ENCODE results near the gene ANKFN1. TPM values are rescaled to one million over a fixed set of nuclear protein-coding genes. Genes with fewer than 3 reads are reported as not detected.

ANKFN1 gene
- total RNA-seq, 1 donor from 2014 or later, result not detected

DNA sequence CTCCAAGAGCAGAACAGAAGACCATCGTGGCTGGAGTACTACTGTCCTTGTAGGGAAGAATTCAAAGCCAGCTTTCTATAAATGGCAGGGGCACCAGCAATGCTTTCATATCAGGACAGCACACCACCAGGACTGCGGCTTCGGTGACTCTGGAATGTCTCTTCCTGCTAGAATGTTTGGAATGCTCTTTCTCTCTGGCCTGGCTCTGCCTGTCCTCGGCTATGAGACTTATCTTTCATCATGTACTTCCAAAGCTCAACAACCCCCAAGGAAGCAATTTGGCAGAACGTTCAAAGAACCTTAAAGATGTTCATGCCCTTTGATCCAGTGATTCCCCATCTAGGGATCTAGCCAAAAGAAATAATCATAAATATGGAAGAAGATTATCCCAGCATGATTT, 387.6 kb downstream of the ANKFN1 start:
- H3K4me3 ChIP-seq, result no peak overlapping the region

GRCh38 chr17:56543280-56543679, 390.0 kb downstream of the ANKFN1 start:
- Mint-ChIP-seq H3K9me3 (no peaks in the 10 kb centered on the region), H3K27me3 (ENCODE audit: insufficient read depth, low read depth) (no peaks in the 10 kb centered on the region), H3K27ac (no peak overlapping the region), H3K36me3 (no peaks in the 10 kb centered on the region), H3K4me3 (no peak overlapping the region), H3K4me1 (peaks cover 6% of the 10 kb centered on the region)
- H3K27me3 ChIP-seq, result no peaks in the 10 kb centered on the region
- no peak overlapping the region for H2AFZ ChIP-seq (replicated peaks)
- H3K4me2 ChIP-seq, result no peak overlapping the region
- no peak overlapping the region for H3K4me3 ChIP-seq
- TF ChIP-seq, protein P1, sequence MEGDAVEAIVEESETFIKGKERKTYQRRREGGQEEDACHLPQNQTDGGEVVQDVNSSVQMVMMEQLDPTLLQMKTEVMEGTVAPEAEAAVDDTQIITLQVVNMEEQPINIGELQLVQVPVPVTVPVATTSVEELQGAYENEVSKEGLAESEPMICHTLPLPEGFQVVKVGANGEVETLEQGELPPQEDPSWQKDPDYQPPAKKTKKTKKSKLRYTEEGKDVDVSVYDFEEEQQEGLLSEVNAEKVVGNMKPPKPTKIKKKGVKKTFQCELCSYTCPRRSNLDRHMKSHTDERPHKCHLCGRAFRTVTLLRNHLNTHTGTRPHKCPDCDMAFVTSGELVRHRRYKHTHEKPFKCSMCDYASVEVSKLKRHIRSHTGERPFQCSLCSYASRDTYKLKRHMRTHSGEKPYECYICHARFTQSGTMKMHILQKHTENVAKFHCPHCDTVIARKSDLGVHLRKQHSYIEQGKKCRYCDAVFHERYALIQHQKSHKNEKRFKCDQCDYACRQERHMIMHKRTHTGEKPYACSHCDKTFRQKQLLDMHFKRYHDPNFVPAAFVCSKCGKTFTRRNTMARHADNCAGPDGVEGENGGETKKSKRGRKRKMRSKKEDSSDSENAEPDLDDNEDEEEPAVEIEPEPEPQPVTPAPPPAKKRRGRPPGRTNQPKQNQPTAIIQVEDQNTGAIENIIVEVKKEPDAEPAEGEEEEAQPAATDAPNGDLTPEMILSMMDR (IDR thresholded peaks at IDR 0.05), result no peak
- no peak for TF ChIP-seq EZH2 (IDR thresholded peaks at IDR 0.05)
- TF ChIP-seq EZH2phosphoT487 (IDR thresholded peaks at IDR 0.05), result no peak
- no peaks in the 10 kb centered on the region for H3K79me2 ChIP-seq (ENCODE audit: low read depth)
- H3K36me3 ChIP-seq, result no peaks in the 10 kb centered on the region
- H3K9ac ChIP-seq, result no peak overlapping the region
- H3K9me3 ChIP-seq (ENCODE audit: low read depth), result no peaks in the 10 kb centered on the region
- H4K20me1 ChIP-seq (ENCODE audit: low read depth), result no peaks in the 10 kb centered on the region
- no peak overlapping the region for H3K27ac ChIP-seq
- H3F3A ChIP-seq (ENCODE audit: low read depth), result peaks cover 7% of the 10 kb centered on the region
- peaks cover 17% of the 10 kb centered on the region for H3K4me1 ChIP-seq
- DNase-seq (ENCODE audit: low spot score), result peak; percentile 40

More for the DNA sequence above, 387.6 kb downstream of the ANKFN1 start:
- TF ChIP-seq EZH2phosphoT487 (IDR thresholded peaks at IDR 0.05) (no peak), EZH2 (IDR thresholded peaks at IDR 0.05) (no peak)
- TF ChIP-seq, protein P1 (IDR thresholded peaks at IDR 0.05), result no peak
- Mint-ChIP-seq H3K27ac (no peak overlapping the region), H3K27me3 (ENCODE audit: insufficient read depth, low read depth) (no peaks in the 10 kb centered on the region), H3K36me3 (no peaks in the 10 kb centered on the region), H3K9me3 (no peaks in the 10 kb centered on the region), H3K4me1 (peaks cover 6% of the 10 kb centered on the region), H3K4me3 (no peak overlapping the region)
- H3K27ac ChIP-seq, result no peak overlapping the region
- DNase-seq (ENCODE audit: low spot score), result peak; percentile 10
- no peaks in the 10 kb centered on the region for H4K20me1 ChIP-seq (ENCODE audit: low read depth)
- H3F3A ChIP-seq (ENCODE audit: low read depth), result peaks cover 7% of the 10 kb centered on the region
- no peak overlapping the region for H3K9ac ChIP-seq
- peaks cover 4% of the 10 kb centered on the region for H3K27me3 ChIP-seq
- peaks cover 17% of the 10 kb centered on the region for H3K4me1 ChIP-seq
- H3K36me3 ChIP-seq, result no peaks in the 10 kb centered on the region
- H3K9me3 ChIP-seq (ENCODE audit: low read depth), result no peaks in the 10 kb centered on the region
- no peak overlapping the region for H3K4me2 ChIP-seq
- no peak overlapping the region for H2AFZ ChIP-seq (replicated peaks)
- H3K79me2 ChIP-seq (ENCODE audit: low read depth), result no peaks in the 10 kb centered on the region

DNA sequence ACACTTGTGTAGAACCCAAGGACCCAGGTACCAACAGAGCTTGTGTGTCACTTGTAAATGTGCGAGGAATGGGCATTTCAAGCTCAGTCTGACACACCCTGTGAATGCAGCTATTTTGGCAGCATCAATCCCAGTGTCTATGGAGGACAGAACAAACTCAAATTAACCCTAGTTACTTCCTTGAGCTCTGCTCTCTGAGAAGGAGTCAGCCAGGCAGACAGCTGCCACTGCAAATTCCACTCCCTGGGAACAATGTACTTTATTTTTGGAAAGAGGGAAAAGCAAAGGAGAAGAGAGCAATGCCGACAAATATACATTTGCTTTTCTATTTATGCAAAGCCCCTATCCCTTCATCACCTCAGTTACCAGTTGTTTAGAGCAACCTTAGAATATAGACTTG, 391.8 kb downstream of the ANKFN1 start:
- no peak for DNase-seq (ENCODE audit: low spot score)
- no peak overlapping the region for H3K4me3 Mint-ChIP-seq
- Histone ChIP-seq H2AFZ (replicated peaks) (peak overlapping the region; percentile 46), H3K27ac (no peak overlapping the region), H3K27me3 (no peaks in the 10 kb centered on the region), H3K4me3 (no peak overlapping the region), H3K4me2 (peak overlapping the region; percentile 12), H4K20me1 (ENCODE audit: low read depth) (no peaks in the 10 kb centered on the region), H3K9me3 (ENCODE audit: low read depth) (no peaks in the 10 kb centered on the region), H3F3A (ENCODE audit: low read depth) (peaks cover 7% of the 10 kb centered on the region), H3K9ac (no peak overlapping the region), H3K79me2 (ENCODE audit: low read depth) (no peaks in the 10 kb centered on the region), H3K36me3 (no peaks in the 10 kb centered on the region), H3K4me1 (peaks cover 17% of the 10 kb centered on the region)
- H3K4me1 Mint-ChIP-seq, result peaks cover 6% of the 10 kb centered on the region
- no peak overlapping the region for H3K27ac Mint-ChIP-seq
- H3K27me3 Mint-ChIP-seq (ENCODE audit: insufficient read depth, low read depth), result no peaks in the 10 kb centered on the region
- TF ChIP-seq EZH2phosphoT487 (IDR thresholded peaks at IDR 0.05) (no peak), EZH2 (IDR thresholded peaks at IDR 0.05) (no peak)
- TF ChIP-seq, protein P1 (IDR thresholded peaks at IDR 0.05), result no peak
- no peaks in the 10 kb centered on the region for H3K9me3 Mint-ChIP-seq
- H3K36me3 Mint-ChIP-seq, result no peaks in the 10 kb centered on the region
